GM12878 (cell line): ENCODE results near the gene CLCN2. TPM values are rescaled to one million over a fixed set of nuclear protein-coding genes. Genes with fewer than 3 reads are reported as not detected.

Source experiments
- ATAC-seq: fragments of 200-7000 bp; cut with Tn5 transposase; 3 replicates; pipeline ENCODE4 v1.9.1; 2020; ENCODE audit warnings: mild to moderate bottlenecking, moderate library complexity
- BruUV-seq: library from RNA; stranded (reverse); fragments of 400-500 nt; replicated peaks from 2 replicates; lab custom pipeline; 2021; lab: Mats Ljungman, UMichigan
- CTCF ChIA-PET: fragments of 300-600 bp; sonication (Branson Sonifier 250); formaldehyde crosslinking; extraction: SDS; loops from one replicate; lab custom pipeline; 2021; ENCODE audit warnings: inconsistent platforms; lab: Yijun Ruan, JAX
- POLR2A ChIA-PET: fragments of 350-600 bp; formaldehyde crosslinking; extraction: SDS; loops from one replicate; lab custom pipeline; 2021; ENCODE audit warnings: inconsistent platforms; lab: Charles Lee
- RAD21 ChIA-PET: fragments of 300-600 bp; sonication (Branson Sonifier 250); formaldehyde crosslinking; loops from one replicate; lab custom pipeline; 2023; ENCODE audit warnings: antibody characterized with exemption; ENCODE audit not compliant: unreplicated experiment; lab: Charles Lee
- SMC1A ChIA-PET: fragments of 300-600 bp; sonication (Branson Sonifier 250); formaldehyde crosslinking; loops from one replicate; lab custom pipeline; 2023; ENCODE audit not compliant: unreplicated experiment, uncharacterized antibody; lab: Charles Lee
- DNase-seq: peaks from one replicate; pipeline ENCODE4 v3.0.0-alpha.2; 2011; ENCODE audit warnings: low read depth, low spot score
- FAIRE-seq: peaks from 3 replicates; lab custom pipeline; 2011; peaks lifted over from hg19 to GRCh38; lab: Jason Lieb, UNC
- H2AFZ ChIP-seq: 2 replicates; pipeline ENCODE4 v1.6.0; 2011; ENCODE audit warnings: low read depth, low read length, control low read depth; ENCODE audit not compliant: control insufficient read depth
- H3K27ac ChIP-seq: 2 replicates; pipeline ENCODE4 v1.5.1; 2011; ENCODE audit warnings: control low read depth; ENCODE audit not compliant: control insufficient read depth, insufficient read depth
- H3K27me3 ChIP-seq, 2 experiments: replicated peaks in 1 of 2; 2 replicates each; pipeline versions ENCODE4 v1.6.0 to v1.6.1; 2011; ENCODE audit warnings: low read length in 1 of 2; ENCODE audit not compliant: control insufficient read depth in 2 of 2, insufficient read depth in 2 of 2
- H3K36me3 ChIP-seq, 2 experiments: 2 replicates each; pipeline ENCODE4 v1.5.1; 2011; ENCODE audit warnings: low read length in 1 of 2; ENCODE audit not compliant: control insufficient read depth in 2 of 2, insufficient read depth in 2 of 2
- H3K4me1 ChIP-seq: 2 replicates; pipeline ENCODE4 v1.6.1; 2011; ENCODE audit warnings: mild to moderate bottlenecking, low read length, moderate library complexity, mixed read lengths; ENCODE audit not compliant: control insufficient read depth, insufficient read depth
- H3K4me2 ChIP-seq: 2 replicates; pipeline ENCODE4 v1.6.0; 2011; ENCODE audit warnings: control low read depth; ENCODE audit not compliant: control insufficient read depth, insufficient read depth
- H3K4me3 ChIP-seq: fragments of 200-600 bp; sonication (generic); 2 replicates; pipeline ENCODE4 v1.5.1; 2016
- H3K79me2 ChIP-seq: 2 replicates; pipeline ENCODE4 v1.6.0; 2011; ENCODE audit warnings: low read length; ENCODE audit not compliant: control insufficient read depth, insufficient read depth
- H3K9ac ChIP-seq: 2 replicates; pipeline ENCODE4 v1.8.0; 2011; ENCODE audit warnings: low read length, control low read depth, mixed read lengths; ENCODE audit not compliant: control insufficient read depth, insufficient read depth
- H3K9me3 ChIP-seq: replicated peaks from 3 replicates; pipeline ENCODE4 v1.5.1; 2011; ENCODE audit warnings: mild to moderate bottlenecking, low read length; ENCODE audit not compliant: control insufficient read depth, insufficient read depth
- H4K20me1 ChIP-seq: 2 replicates; pipeline ENCODE4 v1.6.0; 2011; ENCODE audit not compliant: control insufficient read depth, insufficient read depth
- BACH1 ChIP-seq: fragments of 450-650 bp; IDR thresholded peaks from 2 replicates; pipeline ENCODE4 v1.6.1; 2017; ENCODE audit warnings: mild to moderate bottlenecking, borderline replicate concordance
- EED ChIP-seq: sonication (generic); IDR thresholded peaks from 2 replicates; pipeline ENCODE4 v1.6.1; 2016; ENCODE audit warnings: antibody characterized with exemption, low read depth
- SIN3A ChIP-seq: IDR thresholded peaks from 2 replicates; pipeline ENCODE4 v1.6.1; 2012; ENCODE audit warnings: low read depth, low read length, improper control_type of control experiment
- SUPT20H ChIP-seq: IDR thresholded peaks from 2 replicates; pipeline ENCODE4 v1.6.1; 2011; ENCODE audit warnings: low read depth, mild to moderate bottlenecking, low read length, moderate library complexity, borderline replicate concordance; ENCODE audit not compliant: control insufficient read depth
- WGBS: methylation state at CpG from one replicate; pipeline ENCODE4 v1.1.6; 2016; ENCODE audit warnings: low lambda C conversion rate; ENCODE audit not compliant: insufficient replicate concordance, insufficient coverage; ENCODE audit errors: missing lambda C conversion rate; 5-methylcytosine and 5-hydroxymethylcytosine counted together
- in situ Hi-C: fragments of 300-500 bp; cut with MboI; formaldehyde crosslinking; loops from 9 replicates; pipeline ENCODE4 v1.14.3; 2018; ENCODE audit warnings: mixed read lengths
- intact Hi-C: fragments of 100-400 bp; cut with micrococcal nuclease; formaldehyde crosslinking; loops from one replicate; pipeline ENCODE4 v1.14.2; 2022; ENCODE audit not compliant: unreplicated experiment
- polyA plus RNA-seq, 11 experiments: library from polyadenylated mRNA; depleted of rRNA in 4 of 11; unstranded in 6 of 11; stranded (reverse) in 5 of 11; fragments of >200 nt; fragmentation: Nextera tagmentation in 4 of 11; fragmentation: Illumina TruSeq in 1 of 11; extraction: Ambion mirVana in 4 of 11; extraction: Trizol in 1 of 11; gene quantifications; 1 replicate in 1 of 11; 2 replicates in 10 of 11; pipeline versions ENCODE4 v1.2.1 to v1.2.3, GENCODE V29; 2011 to 2016; ENCODE audit warnings: inconsistent platforms in 2 of 11, missing spikeins in 2 of 11, low read depth in 1 of 11
- total RNA-seq, 4 experiments: library from RNA; depleted of rRNA in 3 of 4; stranded (reverse); fragments of >200 nt in 3 of 4; fragmentation: Illumina TruSeq in 1 of 4; extraction: Trizol in 1 of 4; gene quantifications; 2 replicates each; pipeline versions ENCODE4 v1.2.1 to v1.2.3, GENCODE V29; 2013 to 2021
- TF ChIP-seq, protein P1 (sequence below): fragments of 450-650 bp; IDR thresholded peaks from 2 replicates; pipeline ENCODE4 v1.6.1; 2017; ENCODE audit warnings: low read depth, mild to moderate bottlenecking, moderate library complexity
- TF ChIP-seq, protein P2 (sequence below): fragments of 450-650 bp; IDR thresholded peaks from 2 replicates; pipeline ENCODE4 v1.6.1; 2018; ENCODE audit warnings: borderline replicate concordance, mild to moderate bottlenecking; ENCODE audit not compliant: partially characterized antibody
- TF ChIP-seq, protein P3 (sequence below): fragments of 450-650 bp; IDR thresholded peaks from 2 replicates; pipeline ENCODE4 v1.6.1; 2017; ENCODE audit warnings: borderline replicate concordance
- TF ChIP-seq, protein P4 (sequence below): IDR thresholded peaks from 2 replicates; pipeline ENCODE4 v1.6.1; 2012; ENCODE audit warnings: low read depth, low read length, improper control_type of control experiment
- TF ChIP-seq, protein P5 (sequence below): IDR thresholded peaks from 2 replicates; pipeline ENCODE4 v1.6.1; 2011; ENCODE audit warnings: low read depth, low read length, improper control_type of control experiment, borderline replicate concordance

The CLCN2 gene
- total and polyA plus RNA-seq, 10 of the 15 experiments (the other 5 are each of a cell fraction or from before 2014, with no cell fraction given) = 0.13 to 2.6 (median 0.85) TPM; not detected in 1

DNA sequence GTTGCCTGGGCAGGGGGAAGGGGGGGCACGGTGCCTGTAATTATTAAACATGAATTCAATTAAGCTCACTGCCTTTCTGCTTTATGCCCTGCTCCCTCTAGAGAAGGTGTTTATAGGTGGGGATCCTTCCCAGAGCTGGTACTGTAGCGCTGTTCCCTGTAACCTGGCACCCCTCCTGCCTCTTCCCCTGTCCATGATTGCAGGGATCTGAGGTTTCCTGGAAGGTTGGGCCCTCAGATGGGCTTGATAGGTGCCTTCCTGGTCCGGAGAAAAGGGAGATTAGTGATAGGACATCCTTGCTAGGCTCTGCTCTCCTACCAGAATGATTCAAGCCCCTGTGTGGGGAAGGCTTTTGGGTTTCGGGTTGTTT lies 26.1 kb downstream of the CLCN2 start:
- POLR2A ChIA-PET = no interaction called here
- no peak overlapping the region for H3K27ac ChIP-seq
- ATAC-seq (peak; percentile 2; the same call in 2 of the 3 replicates), FAIRE-seq (no peak), DNase-seq (no peak)
- WGBS = 44% methylated on average over 4 of the region's 4 CpGs
- H4K20me1 ChIP-seq = peaks cover 2% of the 10 kb centered on the region
- RAD21 ChIA-PET = interaction anchor here (0.6 kb wide), 1 partner anchor 440 kb away, joined by 7 read pairs; no protein-coding TSS in a partner anchor
- no peak for TF ChIP-seq BACH1
- TF ChIP-seq, protein P1, sequence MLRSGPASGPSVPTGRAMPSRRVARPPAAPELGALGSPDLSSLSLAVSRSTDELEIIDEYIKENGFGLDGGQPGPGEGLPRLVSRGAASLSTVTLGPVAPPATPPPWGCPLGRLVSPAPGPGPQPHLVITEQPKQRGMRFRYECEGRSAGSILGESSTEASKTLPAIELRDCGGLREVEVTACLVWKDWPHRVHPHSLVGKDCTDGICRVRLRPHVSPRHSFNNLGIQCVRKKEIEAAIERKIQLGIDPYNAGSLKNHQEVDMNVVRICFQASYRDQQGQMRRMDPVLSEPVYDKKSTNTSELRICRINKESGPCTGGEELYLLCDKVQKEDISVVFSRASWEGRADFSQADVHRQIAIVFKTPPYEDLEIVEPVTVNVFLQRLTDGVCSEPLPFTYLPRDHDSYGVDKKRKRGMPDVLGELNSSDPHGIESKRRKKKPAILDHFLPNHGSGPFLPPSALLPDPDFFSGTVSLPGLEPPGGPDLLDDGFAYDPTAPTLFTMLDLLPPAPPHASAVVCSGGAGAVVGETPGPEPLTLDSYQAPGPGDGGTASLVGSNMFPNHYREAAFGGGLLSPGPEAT = no peak
- TF ChIP-seq, protein P2, sequence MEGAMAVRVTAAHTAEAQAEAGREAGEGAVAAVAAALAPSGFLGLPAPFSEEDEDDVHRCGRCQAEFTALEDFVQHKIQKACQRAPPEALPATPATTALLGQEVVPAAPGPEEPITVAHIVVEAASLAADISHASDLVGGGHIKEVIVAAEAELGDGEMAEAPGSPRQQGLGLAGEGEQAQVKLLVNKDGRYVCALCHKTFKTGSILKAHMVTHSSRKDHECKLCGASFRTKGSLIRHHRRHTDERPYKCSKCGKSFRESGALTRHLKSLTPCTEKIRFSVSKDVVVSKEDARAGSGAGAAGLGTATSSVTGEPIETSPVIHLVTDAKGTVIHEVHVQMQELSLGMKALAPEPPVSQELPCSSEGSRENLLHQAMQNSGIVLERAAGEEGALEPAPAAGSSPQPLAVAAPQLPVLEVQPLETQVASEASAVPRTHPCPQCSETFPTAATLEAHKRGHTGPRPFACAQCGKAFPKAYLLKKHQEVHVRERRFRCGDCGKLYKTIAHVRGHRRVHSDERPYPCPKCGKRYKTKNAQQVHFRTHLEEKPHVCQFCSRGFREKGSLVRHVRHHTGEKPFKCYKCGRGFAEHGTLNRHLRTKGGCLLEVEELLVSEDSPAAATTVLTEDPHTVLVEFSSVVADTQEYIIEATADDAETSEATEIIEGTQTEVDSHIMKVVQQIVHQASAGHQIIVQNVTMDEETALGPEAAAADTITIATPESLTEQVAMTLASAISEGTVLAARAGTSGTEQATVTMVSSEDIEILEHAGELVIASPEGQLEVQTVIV = no peak
- TF ChIP-seq, protein P3, sequence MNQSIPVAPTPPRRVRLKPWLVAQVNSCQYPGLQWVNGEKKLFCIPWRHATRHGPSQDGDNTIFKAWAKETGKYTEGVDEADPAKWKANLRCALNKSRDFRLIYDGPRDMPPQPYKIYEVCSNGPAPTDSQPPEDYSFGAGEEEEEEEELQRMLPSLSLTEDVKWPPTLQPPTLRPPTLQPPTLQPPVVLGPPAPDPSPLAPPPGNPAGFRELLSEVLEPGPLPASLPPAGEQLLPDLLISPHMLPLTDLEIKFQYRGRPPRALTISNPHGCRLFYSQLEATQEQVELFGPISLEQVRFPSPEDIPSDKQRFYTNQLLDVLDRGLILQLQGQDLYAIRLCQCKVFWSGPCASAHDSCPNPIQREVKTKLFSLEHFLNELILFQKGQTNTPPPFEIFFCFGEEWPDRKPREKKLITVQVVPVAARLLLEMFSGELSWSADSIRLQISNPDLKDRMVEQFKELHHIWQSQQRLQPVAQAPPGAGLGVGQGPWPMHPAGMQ = no peak
- TF ChIP-seq, protein P4, sequence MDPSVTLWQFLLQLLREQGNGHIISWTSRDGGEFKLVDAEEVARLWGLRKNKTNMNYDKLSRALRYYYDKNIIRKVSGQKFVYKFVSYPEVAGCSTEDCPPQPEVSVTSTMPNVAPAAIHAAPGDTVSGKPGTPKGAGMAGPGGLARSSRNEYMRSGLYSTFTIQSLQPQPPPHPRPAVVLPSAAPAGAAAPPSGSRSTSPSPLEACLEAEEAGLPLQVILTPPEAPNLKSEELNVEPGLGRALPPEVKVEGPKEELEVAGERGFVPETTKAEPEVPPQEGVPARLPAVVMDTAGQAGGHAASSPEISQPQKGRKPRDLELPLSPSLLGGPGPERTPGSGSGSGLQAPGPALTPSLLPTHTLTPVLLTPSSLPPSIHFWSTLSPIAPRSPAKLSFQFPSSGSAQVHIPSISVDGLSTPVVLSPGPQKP = no peak
- TF ChIP-seq, protein P5, sequence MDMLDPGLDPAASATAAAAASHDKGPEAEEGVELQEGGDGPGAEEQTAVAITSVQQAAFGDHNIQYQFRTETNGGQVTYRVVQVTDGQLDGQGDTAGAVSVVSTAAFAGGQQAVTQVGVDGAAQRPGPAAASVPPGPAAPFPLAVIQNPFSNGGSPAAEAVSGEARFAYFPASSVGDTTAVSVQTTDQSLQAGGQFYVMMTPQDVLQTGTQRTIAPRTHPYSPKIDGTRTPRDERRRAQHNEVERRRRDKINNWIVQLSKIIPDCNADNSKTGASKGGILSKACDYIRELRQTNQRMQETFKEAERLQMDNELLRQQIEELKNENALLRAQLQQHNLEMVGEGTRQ = no peak
- TF ChIP-seq SUPT20H = no peak
- no peak for TF ChIP-seq SIN3A
- TF ChIP-seq EED = peak; percentile 23; the same call in 1 of the 2 replicates
- intact Hi-C loops = no loop called here
- SMC1A ChIA-PET = no interaction called here
- in situ Hi-C loops = no loop called here
- CTCF ChIA-PET = no interaction called here
- H2AFZ ChIP-seq = no peak overlapping the region
- BruUV-seq = no TSS peak
- H3K79me2 ChIP-seq = no peaks in the 10 kb centered on the region
- H3K9ac ChIP-seq = no peak overlapping the region
- H3K4me3 ChIP-seq = no peak overlapping the region; the same call in 1 of the 2 replicates
- peak overlapping the region; percentile 94; the same call in 1 of the 2 replicates for H3K4me2 ChIP-seq
- no peaks in the 10 kb centered on the region for H3K27me3 ChIP-seq
- H3K36me3 ChIP-seq = peaks cover 27% of the 10 kb centered on the region in 2 experiments
- H3K9me3 ChIP-seq = no peaks in the 10 kb centered on the region
- H3K4me1 ChIP-seq = peaks cover 8% of the 10 kb centered on the region
